SK-N-SH treated with all-trans-retinoic acid at 6 μM for 48 hours (cell line): ENCODE results near the gene SCGB1C1.
A peak's percentile ranks its signal among the peaks of the same experiment; 100 is the strongest.

ENCODE experiments used
- ATAC-seq: fragments of 200-7000 bp; cut with Tn5 transposase; 3 replicates; pipeline ENCODE4 v1.9.1; 2020; ENCODE audit warnings: mild to moderate bottlenecking, moderate library complexity
- ARNTL ChIP-seq: fragments of 450-650 bp; formaldehyde crosslinking; IDR thresholded peaks from 2 replicates; pipeline ENCODE4 v1.5.0; 2020; ENCODE audit warnings: low read depth, mild to moderate bottlenecking, moderate library complexity, borderline replicate concordance
- BACH2 ChIP-seq: fragments of 250-450 bp; sonication (Bioruptor Pico); IDR thresholded peaks from 2 replicates; pipeline ENCODE4 v1.9.0; 2021; ENCODE audit warnings: mild to moderate bottlenecking, borderline replicate concordance
- CSDC2 ChIP-seq: fragments of 250-450 bp; sonication (Bioruptor Pico); IDR thresholded peaks from 2 replicates; pipeline ENCODE4 v1.5.0; 2020; ENCODE audit warnings: mild to moderate bottlenecking, moderate library complexity
- CSRNP3 ChIP-seq: fragments of 250-450 bp; sonication (Bioruptor Pico); IDR thresholded peaks from 2 replicates; pipeline ENCODE4 v1.5.1; 2021; ENCODE audit warnings: mild to moderate bottlenecking, moderate library complexity
- ESRRG ChIP-seq: fragments of 250-450 bp; sonication (Bioruptor Pico); IDR thresholded peaks from 2 replicates; pipeline ENCODE4 v1.6.1; 2021; ENCODE audit warnings: mild to moderate bottlenecking
- GLIS3 ChIP-seq: fragments of 250-450 bp; sonication (Bioruptor Pico); IDR thresholded peaks from 2 replicates; pipeline ENCODE4 v1.5.0; 2020; ENCODE audit warnings: mild to moderate bottlenecking, moderate library complexity
- ISL1 ChIP-seq: fragments of 250-450 bp; sonication (Bioruptor Pico); IDR thresholded peaks from 2 replicates; pipeline ENCODE4 v2.1.2; 2022; ENCODE audit warnings: mild to moderate bottlenecking, moderate library complexity
- OSR1 ChIP-seq: fragments of 250-450 bp; sonication (Bioruptor Pico); IDR thresholded peaks from 2 replicates; pipeline ENCODE4 v1.8.0; 2022; ENCODE audit warnings: moderate library complexity, mild to moderate bottlenecking, inconsistent platforms
- PATZ1 ChIP-seq: fragments of 250-450 bp; sonication (Bioruptor Pico); IDR thresholded peaks from 2 replicates; pipeline ENCODE4 v1.8.0; 2020; ENCODE audit warnings: mild to moderate bottlenecking, moderate library complexity, borderline replicate concordance
- PPARA ChIP-seq: fragments of 250-450 bp; sonication (Bioruptor Pico); IDR thresholded peaks from 2 replicates; pipeline ENCODE4 v1.5.0; 2020; ENCODE audit warnings: mild to moderate bottlenecking, borderline replicate concordance
- RARB ChIP-seq: fragments of 250-450 bp; sonication (Bioruptor Pico); IDR thresholded peaks from 2 replicates; pipeline ENCODE4 v1.8.0; 2021; ENCODE audit warnings: mild to moderate bottlenecking, moderate library complexity
- SNAI2 ChIP-seq: fragments of 250-450 bp; sonication (Bioruptor Pico); IDR thresholded peaks from 2 replicates; pipeline ENCODE4 v1.5.0; 2020; ENCODE audit warnings: mild to moderate bottlenecking, moderate library complexity
- TCF4 ChIP-seq: fragments of 250-450 bp; sonication (Bioruptor Pico); IDR thresholded peaks from 2 replicates; pipeline ENCODE4 v1.8.0; 2021; ENCODE audit warnings: mild to moderate bottlenecking, moderate library complexity, borderline replicate concordance
- TOX ChIP-seq: fragments of 250-450 bp; sonication (Bioruptor Pico); IDR thresholded peaks from 2 replicates; pipeline ENCODE4 v1.8.0; 2021; ENCODE audit warnings: mild to moderate bottlenecking, moderate library complexity, borderline replicate concordance
- TSHZ2 ChIP-seq: fragments of 250-450 bp; sonication (Bioruptor Pico); IDR thresholded peaks from 2 replicates; pipeline ENCODE4 v1.5.0; 2020; ENCODE audit warnings: mild to moderate bottlenecking, moderate library complexity
- ZC3H10 ChIP-seq: fragments of 250-450 bp; sonication (Bioruptor Pico); IDR thresholded peaks from 2 replicates; pipeline ENCODE4 v1.5.1; 2021; ENCODE audit warnings: mild to moderate bottlenecking, moderate library complexity
- ZFP30 ChIP-seq: fragments of 450-650 bp; formaldehyde crosslinking; IDR thresholded peaks from 2 replicates; pipeline ENCODE4 v1.5.0; 2022; ENCODE audit warnings: mild to moderate bottlenecking, moderate library complexity
- ZNF565 ChIP-seq: fragments of 450-650 bp; formaldehyde crosslinking; conservative IDR thresholded peaks from 2 replicates; pipeline ENCODE4 v1.5.0; 2020; ENCODE audit warnings: low read depth, mild to moderate bottlenecking, moderate library complexity
- ZNF70 ChIP-seq: fragments of 450-650 bp; formaldehyde crosslinking; IDR thresholded peaks from 2 replicates; pipeline ENCODE4 v1.5.0; 2020; ENCODE audit warnings: mild to moderate bottlenecking, moderate library complexity
- ZNF8 ChIP-seq: fragments of 450-650 bp; formaldehyde crosslinking; IDR thresholded peaks from 2 replicates; pipeline ENCODE4 v1.5.0; 2020; ENCODE audit warnings: mild to moderate bottlenecking, moderate library complexity

The SCGB1C1 gene

GRCh38 chr11:213111-213510 is 20.2 kb downstream of the SCGB1C1 start:
- TF ChIP-seq OSR1 (CRISPR knock-in tag) (no peak), ESRRG (no peak), ZC3H10 (CRISPR knock-in tag) (no peak), TCF4 (CRISPR knock-in tag) (no peak), TSHZ2 (CRISPR knock-in tag) (no peak), PATZ1 (CRISPR knock-in tag) (no peak), ZFP30 (CRISPR knock-in tag) (no peak), RARB (CRISPR knock-in tag) (no peak)
- ATAC-seq = no peak

GRCh38 chr11:214083-214482 is 21.2 kb downstream of the SCGB1C1 start:
- no peak for ATAC-seq
- no peak for TF ChIP-seq ARNTL
- no peak for TF ChIP-seq GLIS3 (CRISPR knock-in tag)
- TF ChIP-seq OSR1 (CRISPR knock-in tag) = no peak
- no peak for TF ChIP-seq CSRNP3

GRCh38 chr11:215581-216037 is 22.7 kb downstream of the SCGB1C1 start:
- peak; percentile 13 for ATAC-seq
- no peak for TF ChIP-seq CSDC2 (CRISPR knock-in tag)
- 0 out of 2 replicates have a peak, but pooled peaks have one; percentile 15 for TF ChIP-seq GLIS3 (CRISPR knock-in tag)

- ATAC-seq = peak; percentile 17
- no peak for TF ChIP-seq BACH2 (CRISPR knock-in tag)
- no peak for TF ChIP-seq TOX (CRISPR knock-in tag)
- no peak for TF ChIP-seq ARNTL
- no peak for TF ChIP-seq SNAI2 (CRISPR knock-in tag)
These were observed 23.4 kb downstream of the SCGB1C1 start for GRCh38 chr11:216081-216974.

GRCh38 chr11:217704-218103 is 24.8 kb downstream of the SCGB1C1 start:
- TF ChIP-seq CSRNP3 = no peak
- TF ChIP-seq ZNF565 = no peak
- no peak for TF ChIP-seq ZNF8 (CRISPR knock-in tag)
- no peak for TF ChIP-seq PATZ1 (CRISPR knock-in tag)
- no peak for TF ChIP-seq ZC3H10 (CRISPR knock-in tag)
- no peak for TF ChIP-seq PPARA
- TF ChIP-seq SNAI2 (CRISPR knock-in tag) = no peak
- no peak for TF ChIP-seq ISL1
- TF ChIP-seq ARNTL = no peak
- no peak for TF ChIP-seq ZFP30 (CRISPR knock-in tag)
- no peak for TF ChIP-seq ZNF70
- no peak for TF ChIP-seq TSHZ2 (CRISPR knock-in tag)
- no peak for ATAC-seq
